HT-29 (cell line): Measurements from ENCODE around the gene ZIC5. TPM values are rescaled to one million over a fixed set of nuclear protein-coding genes. Genes with fewer than 3 reads are reported as not detected.

ENCODE experiments used
- DNase-seq: peaks from one replicate; pipeline ENCODE4 v3.0.0-alpha.2; 2015; ENCODE audit warnings: low spot score
- total RNA-seq: library from RNA; depleted of rRNA; stranded (reverse); fragments of >200 nt; shearing (Covaris generic); gene quantifications from 2 replicates; pipeline ENCODE4 v1.2.3, GENCODE V29; 2014

Gene ZIC5
- total RNA-seq, 1 experiment from 2014 or later: not detected

DNA sequence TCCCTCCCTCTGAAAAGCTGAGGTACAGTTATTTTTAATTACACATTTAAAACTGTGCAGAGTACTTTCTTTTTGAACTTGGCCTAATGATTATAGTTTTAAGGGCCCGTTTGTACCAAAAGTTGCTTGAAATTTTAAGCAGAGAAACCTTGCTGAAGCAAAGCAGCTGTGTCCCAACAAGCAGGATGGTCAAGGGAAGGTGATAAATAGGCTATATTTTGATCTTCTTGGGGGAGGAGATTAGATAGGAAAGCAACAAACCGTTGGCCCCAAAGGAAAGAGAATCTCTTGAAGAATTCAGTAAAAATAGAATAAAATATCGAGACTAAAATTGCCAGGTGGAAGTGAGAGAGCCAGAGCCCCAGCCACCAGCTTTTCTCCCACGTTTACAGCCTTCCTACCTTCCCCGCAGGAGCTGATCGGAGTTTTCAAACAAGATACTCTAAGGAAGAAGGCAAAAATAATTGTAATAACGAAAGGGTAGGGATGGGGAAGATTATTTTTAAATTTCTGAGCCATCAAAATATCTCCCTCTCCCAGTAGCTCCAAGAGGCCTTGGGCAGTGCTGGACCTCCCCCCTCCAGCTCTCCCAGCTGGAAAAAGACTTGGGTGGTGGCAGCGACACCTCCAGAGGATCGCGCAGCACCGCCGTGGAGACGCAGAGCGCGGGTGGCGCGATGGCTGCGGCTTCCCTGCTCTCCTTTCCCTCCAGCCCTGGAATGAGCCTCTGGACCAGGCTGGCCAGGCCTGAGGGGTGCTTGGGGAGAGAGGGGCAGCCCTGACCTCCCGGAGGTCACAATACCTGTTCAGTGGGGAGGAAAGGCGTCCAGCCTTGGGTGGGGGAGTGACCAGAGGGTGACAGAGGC is 15.8 kb upstream of the ZIC5 start:
- no peak for DNase-seq

DNA sequence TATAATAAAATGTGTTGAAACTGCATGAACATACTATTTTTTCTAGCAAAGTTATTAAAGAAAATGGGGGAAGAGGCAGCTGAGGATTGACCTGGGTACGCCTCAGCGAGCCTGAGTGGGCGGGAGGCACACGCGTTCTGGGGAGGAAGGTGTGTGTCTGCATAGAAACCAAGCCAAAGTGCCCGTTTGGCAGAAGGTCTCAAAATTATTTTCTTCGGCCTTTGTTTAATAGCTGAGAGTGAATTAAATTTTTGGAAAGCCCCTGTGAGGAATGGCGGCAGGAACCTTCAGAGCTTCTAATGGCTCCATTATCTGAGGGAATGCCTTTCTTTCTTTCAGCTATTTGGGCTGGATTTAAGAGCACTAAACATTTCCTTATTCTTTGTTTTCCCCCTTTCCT is 15.2 kb upstream of the ZIC5 start:
- no peak for DNase-seq

DNA sequence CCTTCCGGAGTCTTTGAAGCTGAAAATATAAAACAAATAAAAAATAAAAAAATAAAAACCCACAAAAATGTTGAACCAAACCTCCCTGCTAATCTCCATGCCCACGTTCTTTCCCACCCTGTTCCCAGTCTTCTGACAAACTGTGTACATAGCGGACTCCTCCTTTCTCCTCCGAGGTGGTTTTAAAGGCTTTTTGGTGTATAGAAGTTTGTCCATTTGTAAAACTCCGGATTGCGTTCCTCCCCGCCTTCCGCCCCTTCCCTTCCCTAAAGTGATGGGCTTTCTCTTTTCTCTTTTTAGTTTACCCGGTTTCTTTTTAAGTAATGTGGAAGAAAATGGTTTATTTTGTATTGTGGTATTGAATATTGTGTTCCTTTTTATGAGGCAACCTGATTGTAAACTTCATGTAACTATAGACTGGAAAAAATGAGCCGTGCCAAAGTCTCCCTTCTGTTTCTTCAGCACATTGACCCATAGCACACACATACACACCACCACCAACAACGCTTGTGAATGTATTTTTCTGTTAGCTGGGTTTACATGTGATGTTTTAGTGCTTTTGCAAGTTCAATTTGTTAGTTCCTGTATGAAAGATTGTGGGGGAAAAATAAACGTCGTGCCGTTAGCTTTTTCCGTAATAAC is 14.4 kb upstream of the ZIC5 start:
- DNase-seq: no peak

- DNase-seq: no peak
These were observed 13.8 kb upstream of the ZIC5 start for GRCh38 chr13:99985241-99985874.

DNA sequence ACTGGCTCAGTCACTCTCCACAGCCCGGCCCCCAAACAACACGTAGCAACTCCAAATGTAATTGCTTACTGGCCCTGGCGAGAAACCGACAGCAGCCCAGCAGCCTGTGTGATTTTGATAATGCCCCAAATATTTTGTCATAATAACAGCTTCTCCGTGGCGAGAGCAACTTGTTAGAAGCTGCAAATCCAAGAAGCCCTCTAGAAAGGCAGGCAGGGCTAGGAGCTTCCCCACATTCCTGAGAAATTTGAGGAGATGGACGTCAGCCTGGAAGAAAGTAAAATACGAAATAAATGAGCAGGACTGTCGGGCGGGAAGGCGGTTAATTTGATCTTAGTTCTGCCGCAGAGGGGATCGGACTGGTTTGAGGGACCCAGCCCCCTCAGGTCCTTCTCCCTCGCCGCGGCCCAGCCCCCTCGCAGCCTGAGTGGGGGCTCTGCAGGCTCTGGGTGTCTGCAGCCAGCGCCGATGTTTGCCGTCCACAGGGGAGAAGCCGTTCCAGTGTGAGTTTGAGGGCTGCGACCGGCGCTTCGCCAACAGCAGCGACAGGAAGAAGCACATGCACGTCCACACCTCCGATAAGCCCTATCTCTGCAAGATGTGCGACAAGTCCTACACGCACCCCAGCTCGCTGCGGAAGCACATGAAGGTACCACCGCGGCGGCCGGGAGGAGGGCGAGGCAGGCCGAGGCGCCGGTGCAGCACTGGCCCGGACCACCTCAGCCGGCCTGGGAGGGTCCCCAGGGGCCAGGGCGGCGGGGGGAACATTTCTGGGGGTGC is 13.1 kb upstream of the ZIC5 start:
- no peak for DNase-seq

DNA sequence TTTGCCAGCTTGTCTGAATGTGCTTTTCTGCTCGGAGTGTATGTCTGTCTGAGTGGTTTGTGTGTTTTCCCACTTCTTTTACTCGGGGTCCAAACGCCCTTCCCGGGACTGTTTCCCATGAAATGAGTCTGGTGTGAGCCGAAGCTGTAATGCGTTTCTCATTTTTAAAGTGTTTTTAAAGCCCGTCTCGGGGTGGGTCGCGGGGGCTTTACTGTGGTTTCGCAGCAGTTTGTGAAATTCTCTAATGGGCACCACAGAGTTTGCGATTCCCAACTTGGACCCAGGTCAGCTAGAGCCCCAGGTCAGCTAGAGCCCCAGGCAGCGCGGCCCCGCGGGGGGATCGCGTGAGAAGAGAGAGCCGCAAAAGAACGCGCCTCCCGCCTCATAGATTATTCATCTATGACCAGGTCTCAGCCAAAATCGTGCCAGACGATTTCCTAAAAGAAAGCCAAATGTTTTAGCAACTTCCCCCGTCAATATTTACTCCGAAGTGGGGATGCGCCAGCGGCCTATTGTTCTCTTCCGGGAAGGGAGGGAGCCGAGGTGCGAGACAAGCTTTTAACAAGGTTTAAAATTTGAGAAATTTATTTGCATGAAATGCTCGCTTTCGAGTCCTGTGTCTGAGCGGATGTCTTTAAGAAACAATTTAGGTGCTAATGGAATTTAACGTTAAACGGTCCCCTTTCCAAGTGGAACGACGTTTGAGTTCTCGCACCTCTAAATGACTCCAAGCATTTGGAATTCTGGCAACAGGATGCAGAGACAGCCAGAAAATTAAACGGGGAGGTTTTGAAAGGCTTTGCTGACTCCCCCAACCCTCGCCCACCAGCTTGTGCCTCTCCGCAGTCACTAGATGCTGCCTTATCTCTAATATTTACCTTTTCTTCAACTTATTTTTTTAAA is 12.2 kb upstream of the ZIC5 start:
- no peak for DNase-seq

- DNase-seq: no peak
These were observed 11.3 kb upstream of the ZIC5 start for GRCh38 chr13:99982731-99983498.

- peak; percentile 28 for DNase-seq
These were observed 10.6 kb upstream of the ZIC5 start for GRCh38 chr13:99982036-99982730.

DNA sequence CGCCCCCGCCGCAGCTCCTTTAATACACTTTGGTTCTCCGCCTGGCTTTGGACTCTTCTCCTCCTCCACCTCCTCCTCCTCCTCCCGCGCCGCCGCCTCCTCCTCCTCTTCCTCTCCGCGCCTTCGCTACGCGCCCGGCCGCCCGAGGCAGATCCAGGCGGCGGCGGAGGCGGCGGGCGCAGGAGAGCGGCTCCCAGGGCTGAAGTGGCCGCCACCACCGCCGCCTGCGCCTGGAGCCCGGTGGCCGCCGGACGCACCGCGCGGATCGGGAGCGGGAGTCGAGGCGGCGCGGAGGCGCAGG is 10.1 kb upstream of the ZIC5 start, which contains the start of gene ZIC2:
ZIC2 (plus strand) TSS at position 50 of the 301 bp plus-strand sequence. CDS start 281 bp downstream, outside the sequence.
- no peak for DNase-seq

DNA sequence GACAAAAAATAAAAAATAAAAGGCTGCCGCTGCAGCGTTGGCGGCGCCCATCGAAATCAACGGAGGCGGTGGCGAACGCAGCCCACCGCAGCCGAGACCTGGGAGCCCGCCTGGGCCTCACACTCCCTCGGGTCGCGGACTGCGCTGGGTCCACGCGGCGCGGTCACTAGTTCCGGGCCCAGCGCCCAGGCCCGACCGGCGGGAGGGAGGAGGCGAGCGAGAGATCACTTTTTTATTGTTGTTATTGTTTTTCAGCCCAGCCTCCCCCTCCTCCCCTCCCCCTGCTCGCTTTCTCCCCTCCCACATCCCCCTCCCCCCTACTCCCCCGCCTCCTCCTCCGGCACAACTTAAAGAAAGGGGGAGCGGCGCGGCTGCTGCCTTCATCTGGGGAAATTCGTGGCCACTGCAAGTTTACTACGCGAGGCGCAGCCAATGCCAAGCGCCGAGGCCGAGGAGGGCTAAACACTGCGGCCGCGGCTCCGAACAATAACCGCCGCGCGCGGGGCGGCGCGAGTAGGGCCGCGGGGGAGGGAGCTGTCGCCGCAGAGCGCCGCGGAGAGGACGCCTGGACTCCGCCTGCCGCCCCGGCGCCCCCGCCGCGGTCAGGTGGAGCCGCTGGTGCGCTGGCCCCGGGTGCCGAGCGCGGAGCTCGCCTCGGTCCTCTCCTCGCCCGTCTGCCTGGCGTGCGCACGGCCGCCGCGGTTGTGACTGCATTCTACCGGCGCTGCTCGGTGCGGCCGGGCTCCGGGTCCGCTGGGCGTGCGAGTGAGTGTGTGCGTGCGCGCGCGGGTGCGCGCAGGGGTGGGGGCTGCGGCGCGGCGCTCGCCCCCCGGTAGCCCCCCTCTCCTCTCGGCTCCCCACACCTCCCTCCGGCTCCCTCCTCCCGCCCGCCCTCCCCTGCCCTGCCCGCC is 9.5 kb upstream of the ZIC5 start:
- DNase-seq: peak; percentile 49

DNA sequence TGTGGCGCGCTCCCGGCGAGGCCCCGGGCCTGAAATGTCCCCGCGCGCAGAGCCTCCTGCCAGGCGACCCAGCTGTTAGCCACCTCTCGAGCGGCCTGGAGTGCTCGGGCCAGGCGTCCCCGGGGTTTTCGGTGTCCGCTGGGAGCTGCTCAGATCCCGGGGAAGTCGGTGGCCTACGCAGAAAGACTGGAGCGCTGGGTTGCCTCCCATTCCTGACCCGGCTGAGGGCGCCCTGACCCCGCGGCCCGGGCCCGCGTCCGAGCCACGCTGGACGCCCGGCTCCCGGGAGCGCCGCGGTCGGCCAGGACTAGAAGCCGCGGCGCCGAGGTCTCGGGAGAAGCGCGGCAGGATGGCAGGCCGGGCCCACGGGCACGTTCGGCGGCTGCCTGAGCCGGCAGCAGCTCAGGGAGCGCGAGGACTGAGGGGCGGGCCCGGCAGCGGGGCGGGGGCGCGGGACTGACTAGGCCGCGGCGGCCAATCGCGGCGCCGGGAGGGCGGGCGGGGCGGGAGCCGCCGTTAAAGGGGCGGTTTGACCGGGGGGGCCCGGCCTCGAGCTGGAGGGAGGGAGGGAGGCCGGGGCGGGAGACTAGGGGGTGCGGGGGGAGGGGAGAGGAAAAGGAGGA is 8.7 kb upstream of the ZIC5 start:
- peak; percentile 70 for DNase-seq

DNA sequence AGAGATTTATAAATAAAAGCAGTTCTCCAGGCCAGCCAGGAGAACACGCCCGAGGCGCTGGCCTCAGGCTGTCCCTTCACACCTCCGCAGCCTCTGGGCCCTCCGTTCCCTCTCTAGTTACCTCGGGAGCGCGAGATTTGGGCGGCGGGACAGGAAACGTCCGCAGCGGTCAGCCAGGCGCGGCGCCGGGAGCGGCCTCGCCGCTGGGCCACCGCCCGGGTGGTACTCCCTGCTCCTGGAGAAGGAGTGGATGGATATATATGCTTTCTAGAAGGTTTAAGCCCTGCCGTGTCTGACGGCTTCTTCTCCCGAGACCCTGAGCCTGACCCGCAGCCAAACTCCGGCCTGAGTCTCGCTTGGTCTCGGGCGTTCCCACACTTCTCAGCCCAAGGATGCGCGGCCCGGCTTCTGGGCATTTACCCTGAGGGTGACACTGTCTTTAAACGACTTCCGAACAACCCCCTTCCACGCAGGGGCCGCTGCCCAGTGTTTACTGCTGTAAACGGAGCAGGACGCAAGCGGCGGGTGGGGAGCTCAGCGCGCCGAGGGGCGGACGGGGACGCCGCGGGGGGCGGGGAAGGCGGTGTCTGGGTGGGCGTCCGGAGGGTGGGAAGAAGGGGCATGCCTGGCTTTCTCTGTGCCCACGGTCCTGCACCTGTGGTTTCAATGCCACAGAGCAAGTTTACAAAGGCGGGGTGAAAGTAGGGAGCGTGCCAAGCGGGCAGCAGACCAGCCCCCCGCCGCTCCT is 8.1 kb upstream of the ZIC5 start:
- no peak for DNase-seq

DNA sequence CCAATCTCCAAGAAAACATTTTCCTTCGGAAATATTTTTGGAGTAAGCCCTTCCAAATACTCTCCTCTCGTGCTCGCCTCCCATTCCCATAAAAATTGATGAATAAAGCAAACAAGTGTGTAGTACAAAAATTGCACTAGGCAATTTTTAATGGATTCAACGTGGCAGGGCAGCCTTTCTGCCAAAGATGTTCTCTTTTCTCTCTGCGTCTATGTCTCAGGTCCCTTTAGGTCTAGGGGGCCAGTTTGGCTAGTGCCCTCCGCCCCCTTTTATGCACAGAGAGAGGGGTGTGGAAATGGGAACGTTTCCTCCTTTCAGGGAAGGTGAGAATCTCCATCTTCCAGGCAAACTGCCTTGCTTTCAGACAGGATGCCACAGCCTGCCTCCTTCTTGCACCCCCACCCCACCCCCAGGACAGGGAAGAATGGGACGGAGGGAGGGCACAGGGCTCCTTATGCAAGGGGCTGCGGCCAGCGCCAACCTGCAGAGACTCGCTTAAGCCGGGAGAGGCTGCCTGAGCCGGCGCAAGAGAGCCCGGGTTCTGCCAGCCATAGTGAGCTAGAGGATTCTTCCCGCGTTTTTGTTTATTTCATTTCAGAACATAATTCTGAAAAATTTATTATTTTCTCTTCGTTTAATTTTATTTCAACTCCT is 7.4 kb upstream of the ZIC5 start:
- DNase-seq: no peak

DNA sequence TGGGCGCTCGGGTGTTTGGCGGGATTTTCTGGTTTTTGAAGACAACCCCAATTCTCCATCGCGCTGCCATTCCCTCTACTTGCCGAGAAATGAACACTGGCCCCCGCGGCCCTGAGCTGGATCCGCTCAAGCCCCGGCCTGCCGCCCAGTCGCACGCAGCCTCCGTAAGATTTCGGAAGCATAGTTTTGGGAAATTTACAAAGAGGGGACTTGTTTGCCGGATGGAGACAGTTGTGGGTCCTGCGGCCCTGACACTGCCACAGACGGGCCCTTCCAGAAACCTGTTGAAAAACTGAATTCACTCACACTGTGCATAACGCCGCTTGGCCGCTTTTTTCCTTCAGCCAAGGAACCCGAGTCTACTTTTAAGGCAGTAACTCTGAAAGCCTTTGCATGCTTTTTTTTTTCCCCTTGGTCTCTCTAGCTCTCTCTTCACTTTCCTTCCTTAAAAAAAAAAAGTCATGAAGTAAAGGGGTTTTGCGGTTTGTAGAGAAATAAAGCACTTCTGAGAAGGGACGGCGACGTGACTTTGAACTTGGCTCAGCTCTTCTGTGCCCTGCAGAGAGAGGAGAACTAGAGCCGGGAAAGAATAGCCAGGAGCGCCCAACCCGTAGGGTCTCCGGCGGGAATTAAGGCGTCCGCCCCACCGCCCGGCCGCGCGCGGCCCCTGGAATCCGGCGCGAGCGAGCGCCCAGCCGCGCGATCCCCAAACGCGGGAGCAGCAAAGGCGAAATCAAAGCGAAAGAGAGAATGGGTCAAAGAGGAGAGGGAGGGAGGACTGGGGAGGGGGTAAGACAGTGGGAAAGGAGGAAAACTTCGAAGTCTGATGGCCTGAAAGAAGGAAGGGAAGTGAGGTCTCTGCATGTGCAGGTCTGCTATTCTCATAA is 6.6 kb upstream of the ZIC5 start:
- DNase-seq: no peak

DNA sequence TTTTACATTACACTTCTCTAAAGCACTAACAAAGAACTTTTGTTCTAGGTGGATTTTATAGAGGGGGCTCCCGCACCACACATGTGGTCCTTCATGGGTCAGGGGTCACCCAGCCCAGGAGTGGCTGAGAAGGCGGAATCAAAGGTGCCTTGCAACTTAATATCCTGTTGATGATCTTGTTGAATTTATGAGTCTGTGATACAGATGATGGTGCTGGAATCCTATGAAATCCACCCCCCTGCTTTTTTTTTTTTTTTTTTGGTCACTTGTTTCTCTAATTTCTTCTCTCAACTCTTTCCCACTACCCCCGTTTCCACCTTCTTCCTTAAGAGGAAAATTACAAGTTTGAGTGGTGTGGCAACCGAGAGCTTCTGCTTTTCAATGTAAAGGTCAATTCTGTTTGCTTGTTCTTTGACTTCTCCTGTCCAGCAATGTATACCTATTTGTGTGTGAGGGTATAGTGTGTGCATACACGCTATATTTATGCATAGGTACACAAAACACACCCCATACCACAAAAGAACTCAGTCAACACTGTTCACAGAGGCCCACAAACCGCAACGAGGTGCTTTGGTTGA is 5.9 kb upstream of the ZIC5 start:
- no peak for DNase-seq
